ENCODE data around the gene GCKR. TPM values are rescaled to one million over a fixed set of nuclear protein-coding genes. Genes with fewer than 3 reads are reported as not detected.

GCKR gene
- total and polyA plus RNA-seq, 2 of the 13 experiments (the other 11 are each of a cell fraction or from before 2014, with no cell fraction given) = 15.2 to 48.3 TPM

DNA sequence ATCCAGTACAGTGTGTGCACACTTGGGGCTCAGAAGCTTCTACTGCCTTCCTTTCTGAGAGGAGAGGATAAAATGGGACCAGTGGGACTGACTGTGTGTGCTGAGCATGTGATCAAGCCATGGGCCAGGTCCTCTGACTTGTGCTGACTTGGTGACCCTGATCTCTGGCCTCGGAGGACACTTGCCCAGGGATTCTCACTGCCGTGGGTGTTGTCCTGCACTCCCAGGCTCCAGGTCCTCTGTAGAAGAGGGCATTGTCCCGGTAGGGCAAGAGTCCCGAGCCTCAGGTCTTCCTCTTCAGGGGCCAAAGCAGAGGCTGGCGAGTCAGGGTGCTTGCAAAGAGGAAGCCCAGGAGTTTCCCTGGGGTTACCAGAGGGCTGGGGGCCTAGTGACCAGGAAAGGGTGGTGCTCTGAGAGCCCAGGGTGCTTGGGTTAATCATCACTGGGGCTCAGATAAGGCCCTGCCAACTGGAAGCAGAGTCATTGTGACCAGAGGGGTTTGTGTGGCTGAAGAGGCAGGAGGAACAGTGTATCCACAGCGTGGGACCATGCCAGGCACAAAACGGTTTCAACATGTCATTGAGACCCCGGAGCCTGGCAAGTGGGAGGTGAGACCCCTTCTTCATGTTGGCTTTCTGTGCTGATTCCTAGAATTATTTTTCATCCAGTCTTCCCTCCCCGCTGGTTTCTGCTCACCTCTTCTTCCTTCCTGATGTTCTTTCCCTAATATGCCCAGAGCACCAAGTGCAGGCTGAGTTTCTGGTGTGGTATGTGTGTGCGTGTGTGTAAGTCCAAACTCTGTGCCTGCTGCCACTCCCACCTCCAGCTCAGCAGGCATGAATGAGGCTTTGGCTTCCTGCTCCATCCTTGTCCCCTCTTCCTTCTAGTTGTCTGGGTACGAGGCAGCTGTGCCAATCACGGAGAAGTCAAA, at the start of gene GCKR (continued):
- TF ChIP-seq, protein P1, sequence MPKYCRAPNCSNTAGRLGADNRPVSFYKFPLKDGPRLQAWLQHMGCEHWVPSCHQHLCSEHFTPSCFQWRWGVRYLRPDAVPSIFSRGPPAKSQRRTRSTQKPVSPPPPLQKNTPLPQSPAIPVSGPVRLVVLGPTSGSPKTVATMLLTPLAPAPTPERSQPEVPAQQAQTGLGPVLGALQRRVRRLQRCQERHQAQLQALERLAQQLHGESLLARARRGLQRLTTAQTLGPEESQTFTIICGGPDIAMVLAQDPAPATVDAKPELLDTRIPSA (CRISPR knock-in tag; IDR thresholded peaks at IDR 0.05; ENCODE audit: borderline replicate concordance) = 0 out of 2 replicates have a peak, but pooled peaks have one; percentile 64
- TF ChIP-seq KLF13 (CRISPR knock-in tag; IDR thresholded peaks at IDR 0.05) (peak; percentile 93; the same call in 1 of the 2 replicates), ZNF124 (CRISPR knock-in tag; IDR thresholded peaks at IDR 0.05) (peak; percentile 26; the same call in 1 of the 2 replicates), SPEN (CRISPR knock-in tag; IDR thresholded peaks at IDR 0.05; ENCODE audit: low read depth) (peak; percentile 90), MEIS1 (CRISPR knock-in tag; IDR thresholded peaks at IDR 0.05; ENCODE audit: borderline replicate concordance) (no peak; the same call in 1 of the 2 replicates), ARNT (IDR thresholded peaks at IDR 0.05) (no peak), TARDBP (CRISPR knock-in tag; IDR thresholded peaks at IDR 0.05) (peak; percentile 88), PTBP1 (IDR thresholded peaks at IDR 0.05; ENCODE audit: low read depth, low read length, poor library complexity, severe bottlenecking) (no peak), ZFYVE20 (CRISPR knock-in tag; IDR thresholded peaks at IDR 0.05; ENCODE audit: borderline replicate concordance, low read depth) (no peak), ZNF572 (CRISPR knock-in tag; IDR thresholded peaks at IDR 0.05) (peak; percentile 96), AGO1 (IDR thresholded peaks at IDR 0.05; ENCODE audit: low read depth, low read length, poor library complexity, severe bottlenecking) (no peak)
- TF ChIP-seq, protein P2, sequence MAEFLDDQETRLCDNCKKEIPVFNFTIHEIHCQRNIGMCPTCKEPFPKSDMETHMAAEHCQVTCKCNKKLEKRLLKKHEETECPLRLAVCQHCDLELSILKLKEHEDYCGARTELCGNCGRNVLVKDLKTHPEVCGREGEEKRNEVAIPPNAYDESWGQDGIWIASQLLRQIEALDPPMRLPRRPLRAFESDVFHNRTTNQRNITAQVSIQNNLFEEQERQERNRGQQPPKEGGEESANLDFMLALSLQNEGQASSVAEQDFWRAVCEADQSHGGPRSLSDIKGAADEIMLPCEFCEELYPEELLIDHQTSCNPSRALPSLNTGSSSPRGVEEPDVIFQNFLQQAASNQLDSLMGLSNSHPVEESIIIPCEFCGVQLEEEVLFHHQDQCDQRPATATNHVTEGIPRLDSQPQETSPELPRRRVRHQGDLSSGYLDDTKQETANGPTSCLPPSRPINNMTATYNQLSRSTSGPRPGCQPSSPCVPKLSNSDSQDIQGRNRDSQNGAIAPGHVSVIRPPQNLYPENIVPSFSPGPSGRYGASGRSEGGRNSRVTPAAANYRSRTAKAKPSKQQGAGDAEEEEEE (CRISPR knock-in tag; IDR thresholded peaks at IDR 0.05; ENCODE audit: borderline replicate concordance) = no peak
- TF ChIP-seq, protein P3, sequence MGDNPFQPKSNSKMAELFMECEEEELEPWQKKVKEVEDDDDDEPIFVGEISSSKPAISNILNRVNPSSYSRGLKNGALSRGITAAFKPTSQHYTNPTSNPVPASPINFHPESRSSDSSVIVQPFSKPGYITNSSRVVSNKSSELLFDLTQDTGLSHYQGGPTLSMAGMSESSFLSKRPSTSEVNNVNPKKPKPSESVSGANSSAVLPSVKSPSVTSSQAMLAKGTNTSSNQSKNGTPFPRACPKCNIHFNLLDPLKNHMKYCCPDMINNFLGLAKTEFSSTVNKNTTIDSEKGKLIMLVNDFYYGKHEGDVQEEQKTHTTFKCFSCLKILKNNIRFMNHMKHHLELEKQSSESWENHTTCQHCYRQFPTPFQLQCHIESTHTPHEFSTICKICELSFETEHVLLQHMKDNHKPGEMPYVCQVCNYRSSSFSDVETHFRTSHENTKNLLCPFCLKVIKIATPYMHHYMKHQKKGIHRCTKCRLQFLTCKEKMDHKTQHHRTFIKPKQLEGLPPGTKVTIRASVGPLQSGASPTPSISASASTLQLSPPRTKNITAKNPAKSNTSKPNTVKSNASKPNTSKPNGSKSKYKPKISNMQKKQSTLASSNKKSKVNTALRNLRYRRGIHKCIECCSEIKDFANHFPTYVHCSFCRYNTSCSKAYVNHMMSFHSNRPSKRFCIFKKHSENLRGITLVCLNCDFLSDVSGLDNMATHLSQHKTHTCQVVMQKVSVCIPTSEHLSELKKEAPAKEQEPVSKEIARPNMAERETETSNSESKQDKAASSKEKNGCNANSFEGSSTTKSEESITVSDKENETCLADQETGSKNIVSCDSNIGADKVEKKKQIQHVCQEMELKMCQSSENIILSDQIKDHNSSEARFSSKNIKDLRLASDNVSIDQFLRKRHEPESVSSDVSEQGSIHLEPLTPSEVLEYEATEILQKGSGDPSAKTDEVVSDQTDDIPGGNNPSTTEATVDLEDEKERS (CRISPR knock-in tag; IDR thresholded peaks at IDR 0.05) = peak; percentile 90; the same call in 1 of the 2 replicates
- TF ChIP-seq, protein P4, sequence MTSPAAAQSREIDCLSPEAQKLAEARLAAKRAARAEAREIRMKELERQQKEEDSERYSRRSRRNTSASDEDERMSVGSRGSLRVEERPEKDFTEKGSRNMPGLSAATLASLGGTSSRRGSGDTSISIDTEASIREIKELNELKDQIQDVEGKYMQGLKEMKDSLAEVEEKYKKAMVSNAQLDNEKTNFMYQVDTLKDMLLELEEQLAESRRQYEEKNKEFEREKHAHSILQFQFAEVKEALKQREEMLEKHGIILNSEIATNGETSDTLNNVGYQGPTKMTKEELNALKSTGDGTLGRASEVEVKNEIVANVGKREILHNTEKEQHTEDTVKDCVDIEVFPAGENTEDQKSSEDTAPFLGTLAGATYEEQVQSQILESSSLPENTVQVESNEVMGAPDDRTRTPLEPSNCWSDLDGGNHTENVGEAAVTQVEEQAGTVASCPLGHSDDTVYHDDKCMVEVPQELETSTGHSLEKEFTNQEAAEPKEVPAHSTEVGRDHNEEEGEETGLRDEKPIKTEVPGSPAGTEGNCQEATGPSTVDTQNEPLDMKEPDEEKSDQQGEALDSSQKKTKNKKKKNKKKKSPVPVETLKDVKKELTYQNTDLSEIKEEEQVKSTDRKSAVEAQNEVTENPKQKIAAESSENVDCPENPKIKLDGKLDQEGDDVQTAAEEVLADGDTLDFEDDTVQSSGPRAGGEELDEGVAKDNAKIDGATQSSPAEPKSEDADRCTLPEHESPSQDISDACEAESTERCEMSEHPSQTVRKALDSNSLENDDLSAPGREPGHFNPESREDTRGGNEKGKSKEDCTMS (CRISPR knock-in tag; conservative IDR thresholded peaks at IDR 0.05) = no peak
- TF ChIP-seq, protein P5, sequence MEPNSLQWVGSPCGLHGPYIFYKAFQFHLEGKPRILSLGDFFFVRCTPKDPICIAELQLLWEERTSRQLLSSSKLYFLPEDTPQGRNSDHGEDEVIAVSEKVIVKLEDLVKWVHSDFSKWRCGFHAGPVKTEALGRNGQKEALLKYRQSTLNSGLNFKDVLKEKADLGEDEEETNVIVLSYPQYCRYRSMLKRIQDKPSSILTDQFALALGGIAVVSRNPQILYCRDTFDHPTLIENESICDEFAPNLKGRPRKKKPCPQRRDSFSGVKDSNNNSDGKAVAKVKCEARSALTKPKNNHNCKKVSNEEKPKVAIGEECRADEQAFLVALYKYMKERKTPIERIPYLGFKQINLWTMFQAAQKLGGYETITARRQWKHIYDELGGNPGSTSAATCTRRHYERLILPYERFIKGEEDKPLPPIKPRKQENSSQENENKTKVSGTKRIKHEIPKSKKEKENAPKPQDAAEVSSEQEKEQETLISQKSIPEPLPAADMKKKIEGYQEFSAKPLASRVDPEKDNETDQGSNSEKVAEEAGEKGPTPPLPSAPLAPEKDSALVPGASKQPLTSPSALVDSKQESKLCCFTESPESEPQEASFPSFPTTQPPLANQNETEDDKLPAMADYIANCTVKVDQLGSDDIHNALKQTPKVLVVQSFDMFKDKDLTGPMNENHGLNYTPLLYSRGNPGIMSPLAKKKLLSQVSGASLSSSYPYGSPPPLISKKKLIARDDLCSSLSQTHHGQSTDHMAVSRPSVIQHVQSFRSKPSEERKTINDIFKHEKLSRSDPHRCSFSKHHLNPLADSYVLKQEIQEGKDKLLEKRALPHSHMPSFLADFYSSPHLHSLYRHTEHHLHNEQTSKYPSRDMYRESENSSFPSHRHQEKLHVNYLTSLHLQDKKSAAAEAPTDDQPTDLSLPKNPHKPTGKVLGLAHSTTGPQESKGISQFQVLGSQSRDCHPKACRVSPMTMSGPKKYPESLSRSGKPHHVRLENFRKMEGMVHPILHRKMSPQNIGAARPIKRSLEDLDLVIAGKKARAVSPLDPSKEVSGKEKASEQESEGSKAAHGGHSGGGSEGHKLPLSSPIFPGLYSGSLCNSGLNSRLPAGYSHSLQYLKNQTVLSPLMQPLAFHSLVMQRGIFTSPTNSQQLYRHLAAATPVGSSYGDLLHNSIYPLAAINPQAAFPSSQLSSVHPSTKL (CRISPR knock-in tag; IDR thresholded peaks at IDR 0.05) = peak; percentile 91

Measured in HepG2 (cell line).